HUES48 (cell line): Measurements from ENCODE around the gene CHMP4B.

ENCODE experiments used
- H3K27ac ChIP-seq: one replicate; pipeline ENCODE4 v1.7.0; 2013; ENCODE audit warnings: low read depth, low read length, inconsistent platforms
- H3K27me3 ChIP-seq: 2 replicates; pipeline ENCODE4 v1.6.1; 2013; ENCODE audit warnings: mild to moderate bottlenecking, low read length; ENCODE audit not compliant: control insufficient read depth, insufficient read depth
- H3K36me3 ChIP-seq: 2 replicates; pipeline ENCODE4 v1.6.1; 2013; ENCODE audit warnings: low read length; ENCODE audit not compliant: control insufficient read depth, insufficient read depth
- H3K4me1 ChIP-seq: 2 replicates; pipeline ENCODE4 v1.6.1; 2013; ENCODE audit warnings: mild to moderate bottlenecking, low read length; ENCODE audit not compliant: control insufficient read depth, insufficient read depth
- H3K4me3 ChIP-seq: 2 replicates; pipeline ENCODE4 v1.5.1; 2013; ENCODE audit warnings: mild to moderate bottlenecking, low read depth, low read length
- H3K9ac ChIP-seq: 2 replicates; pipeline ENCODE4 v1.6.1; 2013; ENCODE audit warnings: mild to moderate bottlenecking, low read depth, low read length, moderate library complexity
- H3K9me3 ChIP-seq: 2 replicates; pipeline ENCODE4 v1.6.1; 2013; ENCODE audit warnings: low read length; ENCODE audit not compliant: control insufficient read depth, insufficient read depth

Gene CHMP4B

DNA sequence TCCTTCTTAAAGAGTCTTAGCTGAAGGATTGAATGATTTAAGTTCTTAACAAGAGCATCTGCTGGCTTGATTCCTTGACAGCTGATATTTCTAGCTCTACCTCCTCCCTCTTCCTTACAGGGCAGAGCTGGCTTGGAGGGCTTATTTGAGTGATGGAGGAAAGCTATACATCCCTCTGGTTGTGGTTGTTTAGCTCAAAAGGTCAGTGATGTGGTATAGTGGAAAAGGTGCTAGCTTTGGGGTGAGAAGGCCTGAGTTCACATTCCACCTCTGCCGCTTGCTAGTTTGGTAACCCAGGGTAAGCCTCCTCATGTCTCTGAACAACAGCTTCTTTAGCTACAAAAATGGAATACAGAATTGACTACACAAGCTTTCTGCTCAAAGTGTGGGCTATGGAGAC is 8.3 kb downstream of the CHMP4B start:
- no peaks in the 10 kb centered on the region for H3K27me3 ChIP-seq
- H3K4me3 ChIP-seq: no peak overlapping the region
- no peak overlapping the region for H3K27ac ChIP-seq
- H3K9me3 ChIP-seq: no peaks in the 10 kb centered on the region
- no peak overlapping the region for H3K9ac ChIP-seq
- 0 out of 2 replicates have a peak, but pooled peaks cover 4% of the 10 kb centered on the region for H3K4me1 ChIP-seq
- no peaks in the 10 kb centered on the region; the same call in 1 of the 2 replicates for H3K36me3 ChIP-seq

DNA sequence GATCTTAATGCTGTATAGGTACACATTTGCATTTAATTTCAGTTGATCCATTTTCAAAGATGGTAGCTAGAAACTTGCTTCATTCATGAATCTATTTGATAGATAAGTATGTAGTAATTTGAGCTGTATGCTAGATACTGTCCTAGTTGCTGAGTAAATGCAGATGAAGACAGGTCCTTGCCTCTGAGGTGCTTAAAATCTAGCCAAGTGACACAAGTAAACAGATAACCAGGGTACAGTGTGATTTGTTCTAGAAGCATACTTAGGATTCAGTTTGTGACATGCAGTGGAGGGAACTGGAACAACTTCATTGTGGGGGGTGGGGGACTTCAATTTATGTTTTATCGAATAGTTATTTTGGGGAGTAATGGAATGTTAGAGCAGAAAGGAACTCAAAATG is 9.2 kb downstream of the CHMP4B start:
- no peaks in the 10 kb centered on the region; the same call in 1 of the 2 replicates for H3K36me3 ChIP-seq
- H3K9me3 ChIP-seq: no peaks in the 10 kb centered on the region
- H3K27ac ChIP-seq: no peak overlapping the region
- no peaks in the 10 kb centered on the region for H3K27me3 ChIP-seq
- H3K9ac ChIP-seq: no peak overlapping the region
- peaks cover 7% of the 10 kb centered on the region for H3K4me1 ChIP-seq
- H3K4me3 ChIP-seq: no peak overlapping the region

DNA sequence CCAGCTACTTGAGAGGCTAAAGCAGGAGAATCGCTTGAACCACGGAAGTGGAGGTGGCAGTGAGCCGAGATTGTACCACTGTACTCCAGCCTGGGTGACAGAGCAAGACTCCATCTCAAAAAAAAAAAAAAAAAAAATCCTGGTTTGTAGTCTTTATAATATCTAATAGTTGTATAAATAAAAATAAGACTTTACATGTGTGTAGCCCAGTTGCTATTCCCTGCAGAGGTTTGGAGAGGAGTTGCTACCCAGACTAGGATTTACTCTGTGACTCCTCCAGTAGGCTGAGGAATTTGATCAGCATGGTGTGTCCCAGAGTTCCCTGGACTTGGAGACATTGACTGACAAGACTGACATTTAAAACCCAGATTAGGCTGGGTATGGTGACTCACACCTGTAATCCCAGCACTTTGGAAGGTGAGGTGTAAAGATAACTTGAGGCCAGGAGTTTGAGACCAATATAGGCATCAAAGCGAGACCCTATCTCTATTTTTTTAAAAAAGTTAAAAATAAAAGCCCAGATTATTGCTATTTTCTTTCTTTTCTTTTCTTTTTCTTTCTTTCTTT is 10.2 kb downstream of the CHMP4B start:
- Histone ChIP-seq H3K9ac (no peak overlapping the region), H3K27ac (no peak overlapping the region), H3K4me3 (no peak overlapping the region), H3K9me3 (no peaks in the 10 kb centered on the region), H3K36me3 (no peaks in the 10 kb centered on the region), H3K27me3 (no peaks in the 10 kb centered on the region), H3K4me1 (peaks cover 17% of the 10 kb centered on the region)

DNA sequence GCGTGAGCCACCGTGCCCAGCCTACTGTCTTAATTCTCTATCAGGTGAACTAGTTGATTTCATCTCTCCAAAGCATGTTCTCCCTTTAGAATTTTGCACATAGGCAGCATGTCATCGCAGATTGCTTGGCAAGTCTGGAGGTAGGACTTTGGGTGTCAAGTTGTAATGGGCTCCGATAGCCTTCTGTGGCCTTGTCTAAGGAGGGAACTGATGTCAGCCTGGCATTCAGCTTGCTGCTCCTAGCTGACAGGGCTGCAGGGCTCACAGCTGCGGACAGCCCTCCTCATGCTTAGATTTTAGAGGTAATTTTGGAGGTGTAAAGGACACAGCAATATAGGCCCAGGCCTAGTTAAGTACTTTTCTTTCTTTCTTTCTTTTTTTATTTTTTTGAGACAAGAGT is 11.3 kb downstream of the CHMP4B start:
- Histone ChIP-seq H3K4me3 (no peak overlapping the region), H3K27me3 (no peaks in the 10 kb centered on the region), H3K9me3 (no peaks in the 10 kb centered on the region), H3K4me1 (peaks cover 20% of the 10 kb centered on the region), H3K36me3 (no peaks in the 10 kb centered on the region), H3K9ac (no peak overlapping the region), H3K27ac (no peak overlapping the region)

DNA sequence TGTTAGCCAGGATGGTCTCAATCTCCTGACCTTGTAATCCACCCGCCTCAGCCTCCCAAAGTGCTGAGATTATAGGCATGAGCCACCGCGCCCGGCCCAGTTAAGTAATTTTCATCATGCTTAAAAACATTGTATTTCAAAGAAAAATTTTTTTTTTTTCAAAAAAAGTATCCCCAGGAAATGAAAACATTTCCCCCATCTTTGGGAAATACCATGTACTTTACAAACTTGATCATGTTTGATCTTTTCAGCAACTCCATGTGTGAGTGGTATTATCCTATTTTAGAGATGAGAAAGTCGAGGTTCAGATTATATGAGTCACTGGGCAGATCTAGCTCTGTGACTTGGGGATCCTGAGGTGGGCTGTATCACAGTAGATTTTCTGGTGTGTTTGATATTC is 11.8 kb downstream of the CHMP4B start:
- no peaks in the 10 kb centered on the region for H3K27me3 ChIP-seq

DNA sequence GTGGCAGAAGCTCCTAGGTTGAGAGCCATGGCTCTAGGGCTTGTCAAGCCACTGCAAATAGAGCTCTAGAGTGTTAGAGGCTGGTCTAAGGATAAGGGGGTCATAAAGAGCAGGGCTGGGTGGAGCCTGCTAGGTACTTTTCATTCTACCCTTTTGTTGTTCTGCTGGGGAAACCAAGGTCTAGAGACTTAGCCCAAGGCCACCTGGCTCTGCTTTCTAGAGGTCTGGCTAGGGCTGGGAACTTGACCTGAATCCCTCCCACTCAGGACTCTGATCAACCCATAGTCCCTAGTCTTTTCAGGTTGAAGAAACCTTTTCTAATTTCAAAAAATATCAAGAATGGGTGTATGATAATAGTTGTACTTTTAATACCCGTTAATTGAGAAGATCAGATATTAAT is 13.7 kb downstream of the CHMP4B start:
- H3K4me1 ChIP-seq: peaks cover 17% of the 10 kb centered on the region
- H3K9me3 ChIP-seq: no peaks in the 10 kb centered on the region
- H3K27ac ChIP-seq: no peak overlapping the region
- no peaks in the 10 kb centered on the region for H3K27me3 ChIP-seq
- no peak overlapping the region for H3K9ac ChIP-seq
- no peak overlapping the region for H3K4me3 ChIP-seq
- H3K36me3 ChIP-seq: no peaks in the 10 kb centered on the region

More for the DNA sequence above, 11.8 kb downstream of the CHMP4B start:
- Histone ChIP-seq H3K4me1 (peaks cover 20% of the 10 kb centered on the region), H3K36me3 (no peaks in the 10 kb centered on the region), H3K4me3 (no peak overlapping the region), H3K9me3 (no peaks in the 10 kb centered on the region), H3K27ac (no peak overlapping the region), H3K9ac (no peak overlapping the region)

DNA sequence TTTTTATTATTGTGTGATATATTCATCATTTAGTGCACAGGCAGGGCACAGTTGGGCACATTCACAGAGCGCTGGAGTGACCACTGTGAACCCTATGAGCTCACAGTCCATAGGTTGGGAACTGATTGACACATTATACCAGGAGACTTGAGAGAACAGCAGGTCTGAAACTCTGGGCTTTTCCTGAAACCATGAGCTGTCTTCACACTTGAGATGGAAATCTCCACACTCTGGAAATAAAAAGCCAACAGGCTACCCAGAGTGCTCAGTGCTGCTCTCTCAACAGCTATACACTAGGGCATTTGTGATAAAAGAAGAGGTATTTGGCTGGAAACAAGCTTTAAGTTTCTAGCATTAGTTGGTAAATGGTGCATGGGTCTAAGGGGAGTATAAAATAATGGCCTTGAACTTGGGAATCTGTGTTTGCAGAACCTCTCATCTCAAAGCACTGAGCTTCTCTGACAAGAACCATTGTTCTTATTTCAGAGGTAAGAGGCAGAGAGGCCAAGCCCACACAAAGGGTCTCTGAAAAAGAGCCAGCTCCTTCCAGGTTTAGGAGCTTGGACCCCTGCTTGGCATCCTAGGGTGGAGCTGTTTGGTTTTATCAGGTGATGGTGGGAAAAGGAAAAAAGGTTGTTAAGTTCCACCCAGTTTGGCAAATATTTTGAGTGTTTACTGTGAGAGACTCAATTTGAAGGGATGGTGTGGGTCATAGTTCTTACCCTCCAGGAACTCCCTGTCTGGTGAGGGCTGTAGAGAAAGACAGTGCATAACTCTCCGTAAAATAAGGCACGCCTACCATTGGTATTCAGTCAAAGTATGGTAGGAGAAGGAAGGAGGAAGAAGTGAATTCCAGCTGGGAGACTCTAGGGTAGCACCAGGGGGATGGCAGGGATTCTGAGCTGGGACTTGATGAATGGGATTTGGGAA is 14.5 kb downstream of the CHMP4B start:
- peaks cover 17% of the 10 kb centered on the region for H3K4me1 ChIP-seq
- no peaks in the 10 kb centered on the region for H3K36me3 ChIP-seq
- peak overlapping the region; percentile 43 for H3K27ac ChIP-seq
- H3K4me3 ChIP-seq: no peak overlapping the region
- no peaks in the 10 kb centered on the region for H3K27me3 ChIP-seq
- no peaks in the 10 kb centered on the region for H3K9me3 ChIP-seq
- H3K9ac ChIP-seq: no peak overlapping the region

DNA sequence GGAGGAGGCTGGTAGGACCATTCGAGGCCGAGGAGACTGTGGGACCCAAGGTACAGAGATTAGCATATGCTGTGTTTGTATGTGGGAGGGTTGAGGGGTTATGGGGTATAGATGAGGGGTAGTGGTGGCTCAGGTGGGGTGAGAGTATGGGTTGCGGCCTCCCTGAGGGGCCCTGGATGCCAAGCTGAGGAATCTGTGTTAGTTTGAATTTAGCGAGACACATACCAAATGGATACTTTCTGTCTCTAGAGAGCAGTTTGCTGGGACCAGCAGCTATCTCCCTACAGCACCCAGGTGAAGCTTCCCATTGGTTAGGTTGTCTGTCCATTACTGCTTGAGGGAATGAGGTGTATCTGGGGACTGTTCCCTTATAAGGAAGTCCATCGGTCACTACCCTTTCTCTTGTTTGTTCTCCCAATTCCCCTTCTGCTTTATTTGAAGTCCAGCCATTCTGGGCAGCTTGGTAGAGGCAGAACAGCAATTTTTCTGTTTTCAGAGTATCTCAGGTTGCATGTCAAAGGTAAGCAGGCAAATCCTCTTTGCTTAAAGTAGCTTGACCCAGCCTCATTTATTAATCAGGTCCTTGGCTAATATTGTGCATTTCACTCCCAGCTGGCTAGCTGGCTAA is 15.2 kb downstream of the CHMP4B start:
- Histone ChIP-seq H3K4me3 (no peak overlapping the region), H3K4me1 (peaks cover 17% of the 10 kb centered on the region), H3K27me3 (no peaks in the 10 kb centered on the region), H3K9ac (no peak overlapping the region), H3K27ac (peak overlapping the region; percentile 52), H3K36me3 (no peaks in the 10 kb centered on the region), H3K9me3 (no peaks in the 10 kb centered on the region)

DNA sequence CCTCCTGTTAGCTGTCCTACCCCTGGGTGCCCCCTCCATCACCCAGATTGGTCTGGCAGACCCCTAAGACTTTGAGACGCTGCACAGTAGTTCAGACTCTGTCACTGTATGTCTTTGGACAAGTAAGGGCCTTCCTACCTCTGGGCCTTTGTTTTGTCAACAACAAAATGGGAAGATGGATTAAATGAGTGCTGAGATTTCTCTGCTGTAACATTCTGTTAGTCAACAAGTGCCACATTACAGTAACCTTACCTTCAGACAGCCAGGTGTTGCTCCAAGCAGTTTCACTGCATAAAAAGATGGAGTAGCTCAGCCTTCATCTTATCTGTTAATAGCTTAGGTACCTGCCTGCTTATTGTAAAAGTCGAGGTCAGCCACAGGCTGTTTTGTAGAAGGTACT is 16.0 kb downstream of the CHMP4B start:
- no peak overlapping the region for H3K27ac ChIP-seq

DNA sequence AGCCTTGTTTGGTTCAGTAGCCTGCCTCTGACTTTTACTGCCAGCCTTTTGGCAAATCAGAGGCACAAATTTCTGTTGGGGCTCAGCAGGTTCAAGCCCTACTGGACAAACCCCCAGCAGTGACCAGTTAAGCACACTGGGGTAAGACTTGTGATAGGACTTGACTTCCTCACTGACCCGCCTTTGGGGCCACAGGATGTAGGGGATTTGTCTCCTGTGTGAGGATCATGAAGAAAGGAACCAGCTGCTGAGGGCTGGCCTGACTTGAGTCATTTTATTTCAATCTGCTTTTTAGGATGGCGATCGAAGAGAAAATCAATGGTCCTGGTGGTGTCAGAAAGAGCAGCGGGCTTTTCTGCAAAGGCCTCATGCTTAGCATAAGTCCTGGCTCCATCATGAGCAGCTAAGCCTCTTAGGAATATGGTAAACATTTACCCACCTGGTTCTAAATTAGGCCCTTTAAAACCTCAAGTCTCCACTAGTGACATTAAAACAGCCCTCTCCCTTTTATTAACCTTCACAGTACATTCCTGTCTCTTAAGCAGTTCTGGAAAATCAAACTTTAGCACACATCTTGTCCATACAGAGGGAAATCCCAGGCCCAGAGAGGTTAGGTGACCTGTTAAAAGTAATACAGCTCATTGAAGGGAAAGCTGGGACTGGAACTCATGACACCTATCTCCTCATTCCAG is 16.6 kb downstream of the CHMP4B start:
- H3K4me1 ChIP-seq: peaks cover 22% of the 10 kb centered on the region
- H3K9ac ChIP-seq: no peak overlapping the region
- no peaks in the 10 kb centered on the region for H3K27me3 ChIP-seq
- no peaks in the 10 kb centered on the region for H3K36me3 ChIP-seq
- no peak overlapping the region for H3K4me3 ChIP-seq
- H3K27ac ChIP-seq: no peak overlapping the region
- no peaks in the 10 kb centered on the region for H3K9me3 ChIP-seq

More for the DNA sequence above, 16.0 kb downstream of the CHMP4B start:
- Histone ChIP-seq H3K9ac (no peak overlapping the region), H3K9me3 (no peaks in the 10 kb centered on the region), H3K4me3 (no peak overlapping the region), H3K27me3 (no peaks in the 10 kb centered on the region), H3K36me3 (no peaks in the 10 kb centered on the region), H3K4me1 (peaks cover 21% of the 10 kb centered on the region)
